K562 (cell line): ENCODE results near the gene DPH6. TPM values are rescaled to one million over a fixed set of nuclear protein-coding genes. Genes with fewer than 3 reads are reported as not detected.
A peak's percentile ranks its signal among the peaks of the same experiment; 100 is the strongest.

ENCODE experiments used
- ARID1B ChIP-seq: fragments of 450-650 bp; IDR thresholded peaks from 2 replicates; pipeline ENCODE4 v1.6.1; 2016; ENCODE audit warnings: antibody characterized with exemption, mild to moderate bottlenecking, inconsistent platforms
- CBX5 ChIP-seq: IDR thresholded peaks from 2 replicates; pipeline ENCODE4 v1.6.1; 2014; ENCODE audit warnings: low read depth, borderline replicate concordance
- DMBX1 ChIP-seq: fragments of 250-450 bp; sonication (Bioruptor Pico); IDR thresholded peaks from 2 replicates; pipeline ENCODE4 v1.8.0; 2022; ENCODE audit warnings: inconsistent platforms, mild to moderate bottlenecking, moderate library complexity, borderline replicate concordance
- FOSL1 ChIP-seq: fragments of 200-800 bp; sonication (Bioruptor generic); conservative IDR thresholded peaks from 2 replicates; pipeline ENCODE4 v1.6.1; 2016; ENCODE audit warnings: missing genetic modification characterization, missing compliant biosample characterization
- HDAC2 ChIP-seq: fragments of 450-650 bp; IDR thresholded peaks from 2 replicates; pipeline ENCODE4 v1.6.1; 2016; ENCODE audit warnings: mild to moderate bottlenecking
- JUND ChIP-seq, 2 experiments: IDR thresholded peaks; 2 replicates in 1 of 2; 3 replicates in 1 of 2; pipeline ENCODE4 v1.6.1; 2011; ENCODE audit warnings: borderline replicate concordance in 2 of 2, low read depth in 2 of 2, low read length in 2 of 2, improper control_type of control experiment in 1 of 2, missing biosample characterization in 1 of 2, missing genetic modification characterization in 1 of 2, missing genetic modification reagents in 1 of 2
- KLF16 ChIP-seq: IDR thresholded peaks from 2 replicates; pipeline ENCODE4 v1.6.1; 2016; ENCODE audit warnings: antibody characterized with exemption
- MBD1 ChIP-seq: fragments of 250-450 bp; sonication (Bioruptor Pico); IDR thresholded peaks from 2 replicates; pipeline ENCODE4 v1.8.0; 2022; ENCODE audit warnings: inconsistent platforms
- RHOXF2B ChIP-seq: fragments of 250-450 bp; sonication (Bioruptor Pico); conservative IDR thresholded peaks from 2 replicates; pipeline ENCODE4 v1.5.1; 2021
- TAL1 ChIP-seq: fragments of 450-650 bp; IDR thresholded peaks from 2 replicates; pipeline ENCODE4 v1.6.1; 2016; ENCODE audit warnings: mild to moderate bottlenecking
- TEAD4 ChIP-seq, 2 experiments: sonication (generic) in 1 of 2; formaldehyde crosslinking in 1 of 2; IDR thresholded peaks; 2 replicates each; pipeline versions ENCODE4 v1.6.1 to v1.8.0; 2012 to 2022; ENCODE audit warnings: borderline replicate concordance in 1 of 2, inconsistent platforms in 1 of 2, low read length in 1 of 2, mild to moderate bottlenecking in 1 of 2, missing genetic modification reagents in 1 of 2
- polyA plus RNA-seq, 8 experiments: library from polyadenylated mRNA; depleted of rRNA in 4 of 8; stranded (reverse) in 5 of 8; unstranded in 3 of 8; fragments of >200 nt; fragmentation: Nextera tagmentation in 2 of 8; fragmentation: Illumina TruSeq in 1 of 8; extraction: Ambion mirVana in 2 of 8; extraction: Trizol in 1 of 8; gene quantifications; 2 replicates each; pipeline versions ENCODE4 v1.2.1 to v1.2.3, GENCODE V29; 2011 to 2014; ENCODE audit warnings: inconsistent platforms in 1 of 8, missing spikeins in 1 of 8
- total RNA-seq, 7 experiments: library from RNA; depleted of rRNA in 6 of 7; stranded (reverse); fragments of >200 nt in 6 of 7; fragmentation: Illumina TruSeq in 2 of 7; extraction: Trizol in 2 of 7; gene quantifications; 2 replicates each; pipeline versions ENCODE4 v1.2.1 to v1.2.3, GENCODE V29; 2011 to 2021; ENCODE audit warnings: low replicate concordance in 1 of 7

The DPH6 gene
- total and polyA plus RNA-seq, 9 of the 15 experiments (the other 6 are each of a cell fraction or from before 2014, with no cell fraction given) = 10.1 to 69.1 (median 18.8) TPM

- TF ChIP-seq MBD1 (CRISPR knock-in tag) = no peak
- 0 out of 2 replicates have a peak, but pooled peaks have one; percentile 6 for TF ChIP-seq KLF16
- TF ChIP-seq HDAC2 = 0 out of 2 replicates have a peak, but pooled peaks have one; percentile 16
- TF ChIP-seq ARID1B = peak; percentile 65
- peak; percentile 60; the same call in 1 of the 2 replicates for TF ChIP-seq TEAD4 (IDR thresholded peaks at IDR 0.05; ENCODE audit: low read length)
- TF ChIP-seq TEAD4 (CRISPR knock-in tag; IDR thresholded peaks at IDR 0.05; ENCODE audit: borderline replicate concordance) = no peak
- no peak for TF ChIP-seq JUND (IDR thresholded peaks at IDR 0.05; ENCODE audit: borderline replicate concordance, low read depth, low read length)
- peak; percentile 14; the same call in 1 of the 3 replicates for TF ChIP-seq JUND (tag; IDR thresholded peaks at IDR 0.05; ENCODE audit: borderline replicate concordance, low read depth, low read length)
- TF ChIP-seq DMBX1 (CRISPR knock-in tag) = peak; percentile 63
- TF ChIP-seq TAL1 = peak; percentile 47; the same call in 1 of the 2 replicates
- no peak for TF ChIP-seq RHOXF2B (CRISPR knock-in tag)
- 0 out of 2 replicates have a peak, but pooled peaks have one; percentile 21 for TF ChIP-seq FOSL1 (tag)
- TF ChIP-seq CBX5 = no peak
These were observed 3.6 kb upstream of the DPH6 start (continued) for GRCh38 chr15:35549567-35549966.
